Activated T-helper 17 cell treated with anti-CD3 and anti-CD28 coated beads, Interleukin-2, amount 50 U/mL, for 72 hours (primary cell): ENCODE measurements around the gene DLG2. TPM values are rescaled to one million over a fixed set of nuclear protein-coding genes. Genes with fewer than 3 reads are reported as not detected.

Source experiments
- total RNA-seq, 2 donors: library from RNA; stranded (reverse); gene quantifications; one replicate each; pipeline ENCODE4 v1.2.3, GENCODE V29; 2022

DLG2 gene
- total RNA-seq, 2 donors from 2014 or later: 1.5 to 1.9 TPM

Other genes with a start within 250 kb of the DLG2 start
- 10 to 100 TPM; 48.9 to 64.9 TPM for gene TMEM126B, start 1.2 kb upstream of the DLG2 start, total RNA-seq
- gene TMEM126A, start 20.6 kb upstream of the DLG2 start, total RNA-seq: 10 to 100 TPM; 28.4 to 56.4 TPM
- 10 to 100 TPM; 47.5 to 56.7 TPM for gene CREBZF, start 37.8 kb upstream of the DLG2 start, total RNA-seq
- not detected for gene CCDC89, start 58.9 kb upstream of the DLG2 start, total RNA-seq
- 10 to 100 TPM; 10.5 to 12.1 TPM for gene SYTL2, start 183.8 kb upstream of the DLG2 start, total RNA-seq
- not detected for gene CCDC83, start 228.0 kb upstream of the DLG2 start, total RNA-seq